HG02571 (cell line): ENCODE data around the gene ERAP2.
"Not testable (repeated sequence)": the region's sequence is repeated elsewhere in the genome, so short reads cannot be mapped to it uniquely, and the experiment has no call there.

Source experiments
- ATAC-seq: cut with Tn5 transposase; IDR thresholded peaks from one replicate; pipeline ENCODE4 v1.9.1; 2021; ENCODE audit warnings: mild to moderate bottlenecking, moderate library complexity; ENCODE audit not compliant: unreplicated experiment

Gene ERAP2, protein sequence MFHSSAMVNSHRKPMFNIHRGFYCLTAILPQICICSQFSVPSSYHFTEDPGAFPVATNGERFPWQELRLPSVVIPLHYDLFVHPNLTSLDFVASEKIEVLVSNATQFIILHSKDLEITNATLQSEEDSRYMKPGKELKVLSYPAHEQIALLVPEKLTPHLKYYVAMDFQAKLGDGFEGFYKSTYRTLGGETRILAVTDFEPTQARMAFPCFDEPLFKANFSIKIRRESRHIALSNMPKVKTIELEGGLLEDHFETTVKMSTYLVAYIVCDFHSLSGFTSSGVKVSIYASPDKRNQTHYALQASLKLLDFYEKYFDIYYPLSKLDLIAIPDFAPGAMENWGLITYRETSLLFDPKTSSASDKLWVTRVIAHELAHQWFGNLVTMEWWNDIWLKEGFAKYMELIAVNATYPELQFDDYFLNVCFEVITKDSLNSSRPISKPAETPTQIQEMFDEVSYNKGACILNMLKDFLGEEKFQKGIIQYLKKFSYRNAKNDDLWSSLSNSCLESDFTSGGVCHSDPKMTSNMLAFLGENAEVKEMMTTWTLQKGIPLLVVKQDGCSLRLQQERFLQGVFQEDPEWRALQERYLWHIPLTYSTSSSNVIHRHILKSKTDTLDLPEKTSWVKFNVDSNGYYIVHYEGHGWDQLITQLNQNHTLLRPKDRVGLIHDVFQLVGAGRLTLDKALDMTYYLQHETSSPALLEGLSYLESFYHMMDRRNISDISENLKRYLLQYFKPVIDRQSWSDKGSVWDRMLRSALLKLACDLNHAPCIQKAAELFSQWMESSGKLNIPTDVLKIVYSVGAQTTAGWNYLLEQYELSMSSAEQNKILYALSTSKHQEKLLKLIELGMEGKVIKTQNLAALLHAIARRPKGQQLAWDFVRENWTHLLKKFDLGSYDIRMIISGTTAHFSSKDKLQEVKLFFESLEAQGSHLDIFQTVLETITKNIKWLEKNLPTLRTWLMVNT

GRCh38 chr5:96876292-96876850, at the start of gene ERAP2:
Gene ERAP2, plus strand, starts transcription at chr5:96876500. Its CDS starts 3,186 bp downstream, at chr5:96879686.
- peak; percentile 57 for ATAC-seq

DNA sequence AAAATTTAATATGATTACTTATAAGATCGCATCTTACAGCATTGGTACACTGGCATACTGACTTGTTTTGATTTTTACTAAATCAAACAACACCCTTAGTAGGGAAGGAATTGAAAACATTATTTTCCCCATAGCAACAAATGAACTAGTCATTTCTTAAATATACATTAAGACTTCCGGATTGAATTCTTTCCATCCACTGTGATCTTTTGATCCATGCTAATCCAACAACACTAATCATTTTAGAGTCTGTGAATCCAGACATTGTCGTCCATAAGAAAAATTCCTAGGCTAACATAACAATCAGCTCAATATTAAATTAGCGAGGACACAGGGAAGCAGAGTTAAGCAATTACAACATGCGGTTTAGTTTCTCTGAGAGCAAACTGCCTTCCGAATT, 47.0 kb upstream of the ERAP2 start:
- no peak for ATAC-seq

- ATAC-seq: no peak
These were observed 42.3 kb upstream of the ERAP2 start for GRCh38 chr5:96834016-96834415.

- no peak for ATAC-seq
These were observed 40.5 kb upstream of the ERAP2 start for GRCh38 chr5:96835791-96836191.

GRCh38 chr5:96836817-96837216, 39.5 kb upstream of the ERAP2 start:
- ATAC-seq: no peak

GRCh38 chr5:96837303-96837702, 39.0 kb upstream of the ERAP2 start:
- no peak for ATAC-seq

DNA sequence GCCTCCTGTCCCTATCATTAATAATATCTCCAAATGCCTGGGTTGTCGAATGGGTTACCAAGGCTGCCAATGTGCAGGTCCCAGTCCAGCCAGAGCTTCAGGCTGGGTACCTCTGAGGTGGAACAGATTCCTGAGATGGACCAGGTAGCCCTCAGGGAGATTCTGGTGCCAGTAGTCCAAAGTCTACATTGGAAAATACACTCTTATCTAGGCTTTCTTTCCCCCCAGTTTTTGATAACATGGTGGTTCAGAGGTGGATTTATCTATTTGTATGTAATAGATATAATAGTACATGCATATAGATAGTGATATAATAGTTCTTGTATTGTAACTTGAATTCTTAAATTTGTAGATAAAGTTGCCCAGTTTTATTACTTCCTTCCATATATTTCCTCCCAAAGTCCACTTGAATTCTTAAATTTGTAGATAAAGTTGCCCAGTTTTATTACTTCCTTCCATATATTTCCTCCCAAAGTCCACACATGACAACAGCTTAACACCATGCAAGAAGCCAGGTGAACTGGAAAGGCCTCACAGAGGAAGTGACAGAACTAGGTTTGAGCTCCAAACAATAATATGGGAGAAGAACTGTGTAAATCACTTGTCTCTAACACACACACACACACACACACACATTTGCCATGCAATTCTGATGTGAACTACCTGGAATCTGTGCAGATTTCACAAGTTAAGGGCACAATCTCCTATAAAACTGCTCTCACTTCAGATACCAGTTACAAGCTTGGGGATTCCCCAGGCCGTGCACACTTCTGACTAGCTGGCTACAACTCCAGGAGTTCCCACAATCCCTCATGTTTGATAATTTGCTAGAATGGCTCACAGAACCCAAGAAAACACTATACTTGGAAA, 37.9 kb upstream of the ERAP2 start:
- ATAC-seq: no peak

DNA sequence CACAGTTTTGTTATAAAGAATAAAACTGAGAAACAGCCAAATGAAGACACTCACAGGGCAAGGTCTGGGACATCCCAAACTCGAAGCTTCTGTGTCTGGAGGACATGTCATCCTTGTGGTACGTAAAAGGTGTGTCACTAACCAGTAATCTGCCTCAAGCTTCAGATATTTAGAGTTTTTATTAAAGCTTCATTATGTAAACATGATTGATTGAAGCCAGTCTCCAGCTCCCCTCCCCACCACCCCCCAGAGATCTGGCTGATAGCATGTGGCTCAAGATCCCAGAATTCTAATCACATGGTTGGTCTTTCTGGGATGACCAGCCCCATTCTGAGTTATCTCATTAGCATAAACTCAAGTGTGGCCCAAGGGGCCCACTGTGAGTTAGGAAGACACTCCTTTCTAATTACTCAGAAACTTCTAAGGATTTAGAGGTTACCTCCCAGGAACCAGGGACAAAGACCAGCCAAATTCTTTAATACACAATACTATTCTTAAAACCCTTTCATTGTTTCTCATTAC, 37.2 kb upstream of the ERAP2 start:
- ATAC-seq: no peak

DNA sequence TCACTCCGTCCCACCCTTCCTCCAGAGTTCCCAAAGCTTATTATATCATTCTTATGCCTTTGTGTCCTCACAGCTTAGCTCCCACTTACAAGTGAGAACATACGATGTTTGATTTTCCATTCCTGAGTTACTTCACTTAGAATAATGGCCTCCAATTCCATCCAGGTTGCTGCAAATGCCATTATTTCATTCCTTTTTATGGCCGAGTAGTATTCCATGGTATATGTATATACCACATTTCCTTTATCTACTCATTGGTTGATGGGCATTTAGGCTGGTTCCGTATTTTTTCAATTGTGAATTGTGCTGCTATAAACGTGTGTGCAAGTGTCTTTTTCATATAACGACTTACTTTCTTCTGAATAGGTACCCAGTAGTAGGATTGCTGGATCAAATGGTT, 34.4 kb upstream of the ERAP2 start:
- not testable (repeated sequence) for ATAC-seq

DNA sequence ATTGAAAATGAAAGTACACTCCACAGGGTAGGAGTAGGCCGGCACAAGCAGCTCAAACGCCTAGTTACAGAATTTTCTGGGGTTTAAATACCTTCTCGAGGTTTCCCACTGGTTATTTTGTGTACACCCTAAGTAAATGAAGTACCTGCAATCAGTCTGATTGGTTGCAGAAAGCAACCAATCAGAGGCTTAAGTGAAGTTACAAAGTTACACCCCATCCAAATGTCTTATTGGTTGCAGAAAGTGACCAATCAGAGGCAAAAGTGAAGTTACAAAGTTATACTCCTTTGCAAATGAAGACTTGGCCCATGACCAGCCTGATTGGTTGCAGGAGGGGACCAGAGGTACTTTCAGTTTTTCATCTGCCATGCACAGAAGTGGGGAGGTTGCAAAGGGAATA, 33.2 kb upstream of the ERAP2 start:
- ATAC-seq: no peak

- no peak for ATAC-seq
These were observed 31.8 kb upstream of the ERAP2 start for GRCh38 chr5:96844481-96844990.

DNA sequence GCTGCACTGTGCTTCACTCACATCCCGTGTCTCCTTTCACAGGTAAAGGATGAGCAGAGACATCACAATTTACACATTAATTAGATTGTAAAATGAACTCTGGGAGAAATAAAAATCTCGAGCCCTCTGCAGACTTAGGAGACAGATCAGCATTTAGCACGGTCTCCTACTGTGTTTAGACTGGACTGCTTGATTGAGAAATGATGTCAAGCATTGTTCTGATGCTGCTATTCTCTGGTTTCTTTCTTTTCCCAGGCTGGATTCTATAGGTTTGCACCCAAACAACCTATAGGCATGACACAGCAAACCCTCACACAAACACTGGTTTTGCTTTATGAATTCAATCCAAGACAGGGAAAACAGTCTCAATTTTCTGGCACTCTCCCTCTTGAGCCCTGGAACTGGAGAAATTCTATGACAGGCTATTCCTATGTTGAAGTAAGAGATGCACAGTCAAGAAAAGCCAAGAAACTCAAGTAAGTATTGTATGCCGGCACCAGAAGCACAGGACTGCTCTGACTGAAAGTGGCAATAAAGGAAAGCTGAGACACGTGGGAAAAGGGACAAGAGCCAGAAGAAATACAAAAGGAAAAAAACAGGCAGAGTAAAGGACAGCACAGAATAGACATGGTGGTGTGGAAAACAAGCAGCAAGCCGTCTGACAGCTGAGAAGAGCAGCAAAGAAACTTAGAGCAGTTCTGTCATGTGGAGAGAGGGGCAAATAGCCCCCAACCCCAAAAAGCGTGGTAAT, 24.8 kb upstream of the ERAP2 start:
- no peak for ATAC-seq

GRCh38 chr5:96852759-96853158, 23.5 kb upstream of the ERAP2 start:
- no peak for ATAC-seq

DNA sequence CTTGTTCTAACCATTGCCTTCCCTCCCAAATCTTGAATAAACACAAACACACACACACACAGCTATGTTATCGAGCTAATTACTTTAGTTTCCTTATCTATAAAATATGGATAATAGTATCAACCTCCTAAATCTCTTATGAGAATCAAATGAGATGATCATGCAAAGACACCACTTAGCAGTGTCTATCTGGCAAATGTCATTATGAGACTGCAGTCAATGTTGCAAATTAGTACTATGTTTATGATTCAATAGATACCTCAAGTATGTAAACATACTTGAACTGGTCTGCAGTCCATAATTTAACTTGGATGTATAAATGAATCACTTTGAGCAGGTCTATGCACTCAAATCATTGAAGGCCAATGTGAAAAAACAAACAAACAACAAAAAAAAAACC, 22.2 kb upstream of the ERAP2 start:
- ATAC-seq: no peak

- ATAC-seq: no peak
These were observed 21.0 kb upstream of the ERAP2 start for GRCh38 chr5:96855031-96855872.

DNA sequence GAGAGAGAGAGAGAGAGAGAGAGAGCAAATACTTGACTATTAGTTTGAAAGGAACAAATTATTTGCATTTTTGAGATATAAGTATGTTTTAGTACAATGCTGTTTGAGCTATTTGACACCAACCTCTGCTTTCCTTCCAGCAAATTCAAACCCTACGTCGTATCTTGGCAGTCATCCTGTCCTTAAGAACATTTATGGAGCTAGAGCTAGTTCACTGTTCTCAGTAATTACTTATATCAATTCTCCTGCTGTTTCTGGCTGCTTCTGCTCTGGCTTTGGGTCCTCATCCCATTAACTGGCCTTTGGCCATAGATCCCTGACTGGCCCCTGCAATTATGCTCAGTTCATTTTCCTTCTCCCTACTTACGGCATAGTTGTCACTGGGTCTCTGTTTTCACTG, 19.9 kb upstream of the ERAP2 start:
- no peak for ATAC-seq

- no peak for ATAC-seq
These were observed 18.8 kb upstream of the ERAP2 start for GRCh38 chr5:96857454-96857853.

GRCh38 chr5:96857924-96858323, 18.4 kb upstream of the ERAP2 start:
- ATAC-seq: no peak
